A549 (cell line): ENCODE data around the gene PCDHGB1. TPM values are rescaled to one million over a fixed set of nuclear protein-coding genes. Genes with fewer than 3 reads are reported as not detected.
"Not testable (repeated sequence)": the region's sequence is repeated elsewhere in the genome, so short reads cannot be mapped to it uniquely, and the experiment has no call there.

Experiments
- ATAC-seq, 2 experiments: fragments of 200-7000 bp in 1 of 2; fragments of >200 bp in 1 of 2; cut with Nextera tagmentation in 1 of 2; cut with Tn5 transposase in 1 of 2; 3 replicates each; pipeline versions ENCODE4 v1.8.0 to v1.9.1; 2018 to 2020; ENCODE audit warnings: mild to moderate bottlenecking in 1 of 2, moderate library complexity in 1 of 2
- CTCF ChIA-PET: fragments of 300-600 bp; sonication (Branson Sonifier 250); formaldehyde crosslinking; extraction: SDS; loops from one replicate; lab custom pipeline; 2021; ENCODE audit warnings: antibody characterized with exemption, inconsistent platforms; lab: Yijun Ruan, JAX
- POLR2A ChIA-PET: fragments of 350-600 bp; formaldehyde crosslinking; extraction: SDS; loops from one replicate; lab custom pipeline; 2021; ENCODE audit warnings: antibody characterized with exemption, inconsistent platforms; lab: Yijun Ruan, JAX
- DNase-seq, 2 experiments: peaks; one replicate each; pipeline versions ENCODE4 v3.0.0 to v3.0.0-alpha.2; 2011 to 2016; ENCODE audit warnings: low read depth in 1 of 2, low spot score in 1 of 2
- FAIRE-seq: peaks from 2 replicates; lab custom pipeline; 2011; peaks lifted over from hg19 to GRCh38; lab: Jason Lieb, UNC
- H3K27ac ChIP-seq, 2 experiments: fragments of >200 bp; sonication (Bioruptor Twin); formaldehyde crosslinking; 3 replicates each; pipeline ENCODE4 v1.5.1; 2016 to 2017
- H3K4me1 ChIP-seq: fragments of >200 bp; sonication (Bioruptor Twin); formaldehyde crosslinking; 3 replicates; pipeline ENCODE4 v1.6.1; 2016
- H3K4me2 ChIP-seq: fragments of >200 bp; sonication (Bioruptor Twin); formaldehyde crosslinking; 3 replicates; pipeline ENCODE4 v1.6.1; 2016
- H3K4me3 ChIP-seq: fragments of >200 bp; sonication (Bioruptor Twin); formaldehyde crosslinking; 3 replicates; pipeline ENCODE4 v1.5.1; 2016
- H3K9me3 ChIP-seq: fragments of >200 bp; sonication (Bioruptor Twin); formaldehyde crosslinking; 3 replicates; pipeline ENCODE4 v1.6.1; 2016
- E2F6 ChIP-seq: IDR thresholded peaks from 2 replicates; pipeline ENCODE4 v1.6.1; 2012; ENCODE audit warnings: low read depth, borderline replicate concordance
- ESRRA ChIP-seq: fragments of 150-350 bp; IDR thresholded peaks from 2 replicates; pipeline ENCODE4 v1.6.1; 2014; ENCODE audit warnings: mild to moderate bottlenecking, low read length, borderline replicate concordance
- FOSB ChIP-seq: fragments of 250-450 bp; sonication (Bioruptor Pico); IDR thresholded peaks from 2 replicates; pipeline ENCODE4 v1.5.0; 2020; ENCODE audit warnings: mild to moderate bottlenecking, moderate library complexity
- HDAC2 ChIP-seq: fragments of 200-600 bp; sonication (generic); IDR thresholded peaks from 2 replicates; pipeline ENCODE4 v1.6.1; 2016
- JUN ChIP-seq, 2 experiments: fragments of >200 bp; sonication (Bioruptor Twin); formaldehyde crosslinking; IDR thresholded peaks; 2 replicates in 1 of 2; 3 replicates in 1 of 2; pipeline ENCODE4 v1.6.1; 2016 to 2017
- KDM5A ChIP-seq: fragments of 200-600 bp; sonication (generic); IDR thresholded peaks from 2 replicates; pipeline ENCODE4 v1.6.1; 2016; ENCODE audit warnings: antibody characterized with exemption, mild to moderate bottlenecking
- MYC ChIP-seq: IDR thresholded peaks from 2 replicates; pipeline ENCODE4 v1.6.1; 2012; ENCODE audit warnings: mild to moderate bottlenecking, inconsistent platforms, low read length, improper control_type of control experiment, borderline replicate concordance
- PHF8 ChIP-seq: fragments of 200-600 bp; sonication (generic); IDR thresholded peaks from 2 replicates; pipeline ENCODE4 v1.6.1; 2016; ENCODE audit warnings: low read depth, mild to moderate bottlenecking, antibody characterized with exemption, moderate library complexity, borderline replicate concordance
- RAD21 ChIP-seq, 2 experiments: fragments of >200 bp in 1 of 2; sonication (Bioruptor Twin) in 1 of 2; formaldehyde crosslinking in 1 of 2; IDR thresholded peaks in 1 of 2; conservative IDR thresholded peaks in 1 of 2; 2 replicates in 1 of 2; 3 replicates in 1 of 2; pipeline ENCODE4 v1.6.1; 2012 to 2018; ENCODE audit warnings: inconsistent platforms in 1 of 2
- RCOR1 ChIP-seq: fragments of 150-350 bp; IDR thresholded peaks from 2 replicates; pipeline ENCODE4 v1.6.1; 2014; ENCODE audit warnings: antibody characterized with exemption, low read length, low read depth
- SREBF2 ChIP-seq: fragments of 450-650 bp; IDR thresholded peaks from 2 replicates; pipeline ENCODE4 v1.6.1; 2014; ENCODE audit warnings: mild to moderate bottlenecking, moderate library complexity
- ZC3H11A ChIP-seq: fragments of 450-650 bp; IDR thresholded peaks from 2 replicates; pipeline ENCODE4 v1.6.1; 2014; ENCODE audit warnings: antibody characterized with exemption, mild to moderate bottlenecking
- WGBS: methylation state at CpG from one replicate; pipeline ENCODE4 v1.1.6; 2017; ENCODE audit errors: missing lambda C conversion rate; 5-methylcytosine and 5-hydroxymethylcytosine counted together
- polyA plus RNA-seq, 4 experiments: library from polyadenylated mRNA; depleted of rRNA in 3 of 4; stranded (reverse); fragments of >200 nt; fragmentation: RNase III in 1 of 4; extraction: RNeasy Plus Mini Kit Qiagen cat#74134 plus additional on column Dnase treatment in 1 of 4; gene quantifications; 2 replicates in 3 of 4; 3 replicates in 1 of 4; pipeline ENCODE4 v1.2.3, GENCODE V29; 2011 to 2017
- TF ChIP-seq, protein P1 (sequence below): fragments of 450-650 bp; IDR thresholded peaks from 2 replicates; pipeline ENCODE4 v1.6.1; 2014; ENCODE audit warnings: antibody characterized with exemption
- TF ChIP-seq, protein P2 (sequence below): fragments of >200 bp; sonication (Bioruptor Twin); formaldehyde crosslinking; IDR thresholded peaks from 3 replicates; pipeline ENCODE4 v1.5.1; 2016
- TF ChIP-seq, protein P3 (sequence below): fragments of >200 bp; sonication (Bioruptor Twin); formaldehyde crosslinking; IDR thresholded peaks from 3 replicates; pipeline ENCODE4 v1.6.1; 2016

The PCDHGB1 gene
- polyA plus RNA-seq, 2 of the 4 experiments (the other 2 are of a cell fraction): 1.5 to 3.7 TPM

- TF ChIP-seq JUN (IDR thresholded peaks at IDR 0.05) (no peak), RAD21 (conservative IDR thresholded peaks at IDR 0.05 in 1 of 2, IDR thresholded peaks at IDR 0.05 in 1 of 2) (no peak), KDM5A (no peak), RCOR1 (no peak), FOSB (CRISPR knock-in tag) (no peak), HDAC2 (no peak)
- TF ChIP-seq, protein P1, sequence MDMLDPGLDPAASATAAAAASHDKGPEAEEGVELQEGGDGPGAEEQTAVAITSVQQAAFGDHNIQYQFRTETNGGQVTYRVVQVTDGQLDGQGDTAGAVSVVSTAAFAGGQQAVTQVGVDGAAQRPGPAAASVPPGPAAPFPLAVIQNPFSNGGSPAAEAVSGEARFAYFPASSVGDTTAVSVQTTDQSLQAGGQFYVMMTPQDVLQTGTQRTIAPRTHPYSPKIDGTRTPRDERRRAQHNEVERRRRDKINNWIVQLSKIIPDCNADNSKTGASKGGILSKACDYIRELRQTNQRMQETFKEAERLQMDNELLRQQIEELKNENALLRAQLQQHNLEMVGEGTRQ: no peak
- H3K4me3 ChIP-seq: no peak overlapping the region
- DNase-seq: no peak
- POLR2A ChIA-PET: no interaction called here
- no peak for FAIRE-seq
- CTCF ChIA-PET: interaction anchor here (0.7 to 4.9 kb wide), 11 partner anchors 8 to 247 kb away, joined by 3 to 45 read pairs (median 4); partner anchors contain the start of genes PCDHB2, PCDHGA2, PCDHGB1 and TAF7
- whole genome bisulfite sequencing: 45% methylated on average over 8 of the region's 8 CpGs
- ATAC-seq: no peak
- no peaks in the 10 kb centered on the region for H3K4me1 ChIP-seq
- no peak overlapping the region for H3K4me2 ChIP-seq
- H3K27ac ChIP-seq: no peak overlapping the region
- H3K9me3 ChIP-seq: peaks cover 31% of the 10 kb centered on the region; the same call in 2 of the 3 replicates
Observed at GRCh38 chr5:141328231-141328630, 21.7 kb upstream of the PCDHGB1 start.

- Histone ChIP-seq H3K4me2 (peak within 1 kb of the TSS; percentile 70), H3K27ac (peak within 1 kb of the TSS; percentile 44 to 80; a peak in 5 of 6 replicates), H3K4me1 (no peaks in the 10 kb centered on the region), H3K9me3 (peaks cover 25% of the 10 kb centered on the region; the same call in 2 of the 3 replicates), H3K4me3 (peak within 1 kb of the TSS; percentile 43)
- FAIRE-seq (no peak), ATAC-seq (peak; percentile 92 to 94), DNase-seq (peak; percentile 57 to 74)
- TF ChIP-seq, protein P2, sequence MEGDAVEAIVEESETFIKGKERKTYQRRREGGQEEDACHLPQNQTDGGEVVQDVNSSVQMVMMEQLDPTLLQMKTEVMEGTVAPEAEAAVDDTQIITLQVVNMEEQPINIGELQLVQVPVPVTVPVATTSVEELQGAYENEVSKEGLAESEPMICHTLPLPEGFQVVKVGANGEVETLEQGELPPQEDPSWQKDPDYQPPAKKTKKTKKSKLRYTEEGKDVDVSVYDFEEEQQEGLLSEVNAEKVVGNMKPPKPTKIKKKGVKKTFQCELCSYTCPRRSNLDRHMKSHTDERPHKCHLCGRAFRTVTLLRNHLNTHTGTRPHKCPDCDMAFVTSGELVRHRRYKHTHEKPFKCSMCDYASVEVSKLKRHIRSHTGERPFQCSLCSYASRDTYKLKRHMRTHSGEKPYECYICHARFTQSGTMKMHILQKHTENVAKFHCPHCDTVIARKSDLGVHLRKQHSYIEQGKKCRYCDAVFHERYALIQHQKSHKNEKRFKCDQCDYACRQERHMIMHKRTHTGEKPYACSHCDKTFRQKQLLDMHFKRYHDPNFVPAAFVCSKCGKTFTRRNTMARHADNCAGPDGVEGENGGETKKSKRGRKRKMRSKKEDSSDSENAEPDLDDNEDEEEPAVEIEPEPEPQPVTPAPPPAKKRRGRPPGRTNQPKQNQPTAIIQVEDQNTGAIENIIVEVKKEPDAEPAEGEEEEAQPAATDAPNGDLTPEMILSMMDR: peak; percentile 58
- TF ChIP-seq, protein P3, sequence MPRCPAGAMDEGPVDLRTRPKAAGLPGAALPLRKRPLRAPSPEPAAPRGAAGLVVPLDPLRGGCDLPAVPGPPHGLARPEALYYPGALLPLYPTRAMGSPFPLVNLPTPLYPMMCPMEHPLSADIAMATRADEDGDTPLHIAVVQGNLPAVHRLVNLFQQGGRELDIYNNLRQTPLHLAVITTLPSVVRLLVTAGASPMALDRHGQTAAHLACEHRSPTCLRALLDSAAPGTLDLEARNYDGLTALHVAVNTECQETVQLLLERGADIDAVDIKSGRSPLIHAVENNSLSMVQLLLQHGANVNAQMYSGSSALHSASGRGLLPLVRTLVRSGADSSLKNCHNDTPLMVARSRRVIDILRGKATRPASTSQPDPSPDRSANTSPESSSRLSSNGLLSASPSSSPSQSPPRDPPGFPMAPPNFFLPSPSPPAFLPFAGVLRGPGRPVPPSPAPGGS: no peak
- TF ChIP-seq ESRRA (no peak), RAD21 (conservative IDR thresholded peaks at IDR 0.05 in 1 of 2, IDR thresholded peaks at IDR 0.05 in 1 of 2) (peak in 1 of 2 experiments; percentile 44; a peak in 3 of 5 replicates), MYC (no peak), SREBF2 (no peak), PHF8 (no peak), ZC3H11A (no peak), E2F6 (peak; percentile 41; the same call in 1 of the 2 replicates)
- CTCF ChIA-PET: interaction anchor here (0.6 to 4.9 kb wide), 24 partner anchors 8 to 360 kb away, joined by 3 to 45 read pairs (median 4); partner anchors contain the start of genes PCDHB2, PCDHB7, PCDHGA2 and PCDHGA7
- WGBS: 9% methylated on average over 21 of the region's 21 CpGs
- POLR2A ChIA-PET: interaction anchor here (0.6 to 2.6 kb wide), 4 partner anchors 10 to 233 kb away, joined by 3 to 33 read pairs (median 3); partner anchors contain the start of genes PCDHGB1 and TAF7
Observed at GRCh38 chr5:141330299-141331080, 19.4 kb upstream of the PCDHGB1 start, which contains the start of gene PCDHGA1. Gene PCDHGA1, plus strand, starts transcription at chr5:141330514.

GRCh38 chr5:141332571-141332970, 17.3 kb upstream of the PCDHGB1 start:
- POLR2A ChIA-PET, ATAC-seq, H3K4me3 ChIP-seq, DNase-seq, H3K27ac ChIP-seq, FAIRE-seq, H3K4me1 ChIP-seq, H3K4me2 ChIP-seq: not testable (repeated sequence)
- peaks cover 31% of the 10 kb centered on the region; the same call in 2 of the 3 replicates for H3K9me3 ChIP-seq
- CTCF ChIA-PET: interaction anchor here (2.2 kb wide), 1 partner anchor 235 kb away, joined by 7 read pairs; no protein-coding TSS in a partner anchor
- 85% methylated on average over 28 of the region's 39 CpGs for WGBS
